Measurements from ENCODE around the gene LRRC36. TPM values are rescaled to one million over a fixed set of nuclear protein-coding genes. Genes with fewer than 3 reads are reported as not detected.
A peak's percentile ranks its signal among the peaks of the same experiment; 100 is the strongest.
"Not testable (repeated sequence)": the region's sequence is repeated elsewhere in the genome, so short reads cannot be mapped to it uniquely, and the experiment has no call there.

The LRRC36 gene
- total RNA-seq, 1 donor from 2014 or later: 0.20 TPM

DNA sequence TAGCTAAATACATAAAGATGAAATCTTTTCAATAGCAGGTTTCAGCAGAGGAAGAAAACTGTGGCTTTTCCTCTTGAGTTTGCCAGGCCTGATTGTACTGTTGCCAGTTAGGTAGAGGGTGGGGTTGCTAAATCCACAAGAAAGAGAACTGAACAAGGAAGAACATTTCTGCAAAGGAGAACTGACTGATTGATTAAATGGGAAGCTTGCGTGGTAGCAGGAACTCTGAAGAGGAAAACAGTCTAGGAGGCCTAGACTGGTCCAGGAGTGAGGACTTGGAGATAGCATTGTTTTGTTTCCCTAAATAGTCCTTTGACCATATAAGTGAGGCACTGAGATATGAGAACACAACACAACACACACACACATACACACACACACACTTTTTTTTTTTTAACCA, 18.8 kb downstream of the LRRC36 start:
- Mint-ChIP-seq H3K27me3 (ENCODE audit: low read depth) (peaks cover 21% of the 10 kb centered on the region), H3K4me3 (ENCODE audit: unreplicated experiment) (no peak overlapping the region), H3K9me3 (ENCODE audit: low read depth) (no peaks in the 10 kb centered on the region), H3K36me3 (ENCODE audit: low read depth) (no peaks in the 10 kb centered on the region), H3K4me1 (ENCODE audit: low read depth) (no peaks in the 10 kb centered on the region), H3K27ac (ENCODE audit: unreplicated experiment) (no peak overlapping the region)
- TF ChIP-seq, protein P1, sequence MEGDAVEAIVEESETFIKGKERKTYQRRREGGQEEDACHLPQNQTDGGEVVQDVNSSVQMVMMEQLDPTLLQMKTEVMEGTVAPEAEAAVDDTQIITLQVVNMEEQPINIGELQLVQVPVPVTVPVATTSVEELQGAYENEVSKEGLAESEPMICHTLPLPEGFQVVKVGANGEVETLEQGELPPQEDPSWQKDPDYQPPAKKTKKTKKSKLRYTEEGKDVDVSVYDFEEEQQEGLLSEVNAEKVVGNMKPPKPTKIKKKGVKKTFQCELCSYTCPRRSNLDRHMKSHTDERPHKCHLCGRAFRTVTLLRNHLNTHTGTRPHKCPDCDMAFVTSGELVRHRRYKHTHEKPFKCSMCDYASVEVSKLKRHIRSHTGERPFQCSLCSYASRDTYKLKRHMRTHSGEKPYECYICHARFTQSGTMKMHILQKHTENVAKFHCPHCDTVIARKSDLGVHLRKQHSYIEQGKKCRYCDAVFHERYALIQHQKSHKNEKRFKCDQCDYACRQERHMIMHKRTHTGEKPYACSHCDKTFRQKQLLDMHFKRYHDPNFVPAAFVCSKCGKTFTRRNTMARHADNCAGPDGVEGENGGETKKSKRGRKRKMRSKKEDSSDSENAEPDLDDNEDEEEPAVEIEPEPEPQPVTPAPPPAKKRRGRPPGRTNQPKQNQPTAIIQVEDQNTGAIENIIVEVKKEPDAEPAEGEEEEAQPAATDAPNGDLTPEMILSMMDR (IDR thresholded peaks at IDR 0.05): no peak
- DNase-seq (ENCODE audit: low spot score): no peak

DNA sequence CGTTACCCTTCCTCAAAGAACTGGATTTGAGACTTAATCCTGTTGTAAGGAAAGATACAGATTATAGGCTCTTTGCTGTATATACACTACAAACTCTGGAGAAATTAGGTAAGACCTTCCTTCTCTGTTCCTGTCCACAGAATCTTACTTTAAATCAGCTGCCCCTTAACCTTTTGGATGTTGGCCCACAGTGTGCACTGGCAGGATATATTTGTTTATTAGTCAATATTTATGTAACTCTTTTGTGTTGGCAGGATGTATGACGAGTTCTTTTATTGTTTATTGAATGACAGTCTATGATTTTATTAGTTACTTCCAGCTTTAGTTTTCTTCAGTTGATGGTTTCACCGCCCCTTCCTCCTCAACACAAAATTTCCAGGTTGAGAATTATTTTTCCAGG, 19.7 kb downstream of the LRRC36 start:
- peaks cover 21% of the 10 kb centered on the region for H3K27me3 Mint-ChIP-seq (ENCODE audit: low read depth)
- no peak for DNase-seq (ENCODE audit: low spot score)
- no peaks in the 10 kb centered on the region for H3K4me1 Mint-ChIP-seq (ENCODE audit: low read depth)
- TF ChIP-seq, protein P1 (IDR thresholded peaks at IDR 0.05): no peak
- no peaks in the 10 kb centered on the region for H3K36me3 Mint-ChIP-seq (ENCODE audit: low read depth)
- no peaks in the 10 kb centered on the region for H3K9me3 Mint-ChIP-seq (ENCODE audit: low read depth)
- no peak overlapping the region for H3K4me3 Mint-ChIP-seq (ENCODE audit: unreplicated experiment)
- H3K27ac Mint-ChIP-seq (ENCODE audit: unreplicated experiment): no peak overlapping the region

DNA sequence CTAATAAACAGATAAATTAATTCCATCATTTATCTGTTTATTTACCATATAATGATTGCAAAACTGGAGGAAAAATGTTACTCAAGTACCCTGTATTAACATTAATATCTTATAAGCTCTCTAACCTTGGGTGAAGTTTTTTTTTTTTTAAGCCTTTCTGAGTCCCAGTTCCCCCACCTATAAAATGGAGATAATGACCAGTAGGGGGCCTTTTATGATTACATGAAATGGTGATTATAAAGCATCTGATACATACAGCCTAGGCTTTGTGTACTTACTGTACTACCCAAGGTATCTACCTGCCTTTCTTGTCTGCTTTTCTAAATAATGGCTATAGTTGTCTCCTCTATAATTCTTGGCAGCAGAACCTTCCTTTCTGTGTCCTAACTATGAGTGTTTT, 22.6 kb downstream of the LRRC36 start:
- no peak overlapping the region for H3K4me3 Mint-ChIP-seq (ENCODE audit: unreplicated experiment)
- peaks cover 26% of the 10 kb centered on the region for H3K27me3 Mint-ChIP-seq (ENCODE audit: low read depth)
- peaks cover 2% of the 10 kb centered on the region for H3K36me3 Mint-ChIP-seq (ENCODE audit: low read depth)
- H3K4me1 Mint-ChIP-seq (ENCODE audit: low read depth): no peaks in the 10 kb centered on the region
- H3K27ac Mint-ChIP-seq (ENCODE audit: unreplicated experiment): no peak overlapping the region
- H3K9me3 Mint-ChIP-seq (ENCODE audit: low read depth): no peaks in the 10 kb centered on the region
- TF ChIP-seq, protein P1 (IDR thresholded peaks at IDR 0.05): peak; percentile 74
- no peak for DNase-seq (ENCODE audit: low spot score)

DNA sequence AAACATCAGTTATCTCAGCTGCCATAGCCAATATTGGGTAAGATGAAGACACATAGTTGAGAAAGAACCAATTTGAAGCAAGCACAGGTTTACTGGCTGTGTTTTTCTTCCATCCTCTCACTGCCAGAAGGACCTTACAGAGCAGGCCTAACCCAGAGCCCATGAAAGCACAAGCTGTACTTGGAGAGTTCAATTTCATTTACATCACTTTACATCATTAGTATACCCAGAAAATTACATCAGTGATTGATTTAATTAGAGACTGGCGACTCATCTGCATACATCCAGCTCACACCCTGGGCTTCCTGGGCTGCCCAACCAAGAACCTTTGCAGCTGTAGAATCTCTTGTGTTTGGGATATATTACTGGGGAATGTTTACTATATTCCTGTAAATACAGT, 23.7 kb downstream of the LRRC36 start:
- Mint-ChIP-seq H3K36me3 (ENCODE audit: low read depth) (peaks cover 2% of the 10 kb centered on the region), H3K27ac (ENCODE audit: unreplicated experiment) (no peak overlapping the region), H3K4me3 (ENCODE audit: unreplicated experiment) (no peak overlapping the region), H3K27me3 (ENCODE audit: low read depth) (peaks cover 29% of the 10 kb centered on the region), H3K4me1 (ENCODE audit: low read depth) (no peaks in the 10 kb centered on the region), H3K9me3 (ENCODE audit: low read depth) (peaks cover 5% of the 10 kb centered on the region)
- TF ChIP-seq, protein P1 (IDR thresholded peaks at IDR 0.05): no peak
- no peak for DNase-seq (ENCODE audit: low spot score)

DNA sequence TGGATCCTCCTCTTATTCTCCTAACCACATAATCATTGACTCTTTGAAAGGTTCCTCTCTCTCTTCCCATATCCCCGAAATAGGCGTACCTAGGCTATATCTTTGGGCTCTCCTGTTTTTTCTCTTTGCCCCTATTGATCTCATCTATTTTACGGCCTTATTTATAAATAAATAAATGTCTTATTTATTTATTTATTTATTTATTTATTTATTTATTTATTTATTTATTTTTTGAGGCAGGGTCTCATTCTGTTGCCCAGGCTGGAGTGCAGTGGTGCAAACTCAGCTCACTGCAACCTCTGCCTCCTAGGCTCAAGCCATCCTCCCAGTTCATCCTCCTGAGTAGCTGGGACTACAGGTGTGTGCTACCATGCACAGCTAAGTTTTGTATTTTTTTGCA, 25.8 kb downstream of the LRRC36 start:
- H3K27ac Mint-ChIP-seq (ENCODE audit: unreplicated experiment); H3K9me3 Mint-ChIP-seq (ENCODE audit: low read depth); H3K4me3 Mint-ChIP-seq (ENCODE audit: unreplicated experiment); H3K36me3 Mint-ChIP-seq (ENCODE audit: low read depth); DNase-seq (ENCODE audit: low spot score); H3K4me1 Mint-ChIP-seq (ENCODE audit: low read depth): not testable (repeated sequence)
- H3K27me3 Mint-ChIP-seq (ENCODE audit: low read depth): peaks cover 35% of the 10 kb centered on the region

DNA sequence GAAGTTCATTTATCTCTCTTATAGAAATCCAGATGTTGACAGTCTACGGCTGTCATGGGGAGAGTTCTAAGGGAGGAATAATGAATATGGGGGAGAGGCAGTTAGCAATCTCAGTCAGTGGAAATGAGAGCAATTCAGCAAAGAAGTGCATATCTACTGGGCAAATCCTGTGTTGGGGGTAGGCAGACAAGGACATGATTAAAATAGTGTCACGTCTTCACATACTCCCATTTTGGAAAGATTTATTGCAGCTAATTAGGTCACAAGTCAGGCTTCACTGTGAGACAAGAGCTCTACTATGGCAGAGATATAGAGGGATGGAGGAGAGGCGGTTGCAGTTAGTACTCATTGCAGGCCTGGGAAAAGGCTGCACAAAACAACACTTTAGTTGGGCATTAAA, 29.8 kb downstream of the LRRC36 start:
- TF ChIP-seq, protein P1 (IDR thresholded peaks at IDR 0.05): no peak
- no peak for DNase-seq (ENCODE audit: low spot score)
- no peak overlapping the region for H3K27ac Mint-ChIP-seq (ENCODE audit: unreplicated experiment)
- H3K36me3 Mint-ChIP-seq (ENCODE audit: low read depth): peaks cover 3% of the 10 kb centered on the region
- H3K27me3 Mint-ChIP-seq (ENCODE audit: low read depth): peaks cover 34% of the 10 kb centered on the region
- peaks cover 5% of the 10 kb centered on the region for H3K9me3 Mint-ChIP-seq (ENCODE audit: low read depth)
- H3K4me3 Mint-ChIP-seq (ENCODE audit: unreplicated experiment): no peak overlapping the region
- H3K4me1 Mint-ChIP-seq (ENCODE audit: low read depth): no peaks in the 10 kb centered on the region
